Naive thymus-derived CD4-positive, alpha-beta T cell (primary cell): Measurements from ENCODE around the gene COQ9. TPM values are rescaled to one million over a fixed set of nuclear protein-coding genes. Genes with fewer than 3 reads are reported as not detected.

Experiments used
- ATAC-seq: fragments of 150-1000 bp; cut with Tn5 transposase; 2 replicates; pipeline ENCODE4 v1.10.0; 2021; ENCODE audit warnings: mild to moderate bottlenecking, moderate library complexity
- CTCF ChIA-PET: fragments of 350-600 bp; sonication (Branson Sonifier 250); formaldehyde crosslinking; loops from one replicate; lab custom pipeline; 2021; ENCODE audit warnings: antibody characterized with exemption; lab: Charles Lee
- POLR2A ChIA-PET: fragments of 350-600 bp; sonication (Branson Sonifier 250); formaldehyde crosslinking; loops from one replicate; lab custom pipeline; 2021; ENCODE audit warnings: antibody characterized with exemption, inconsistent platforms; lab: Charles Lee
- DNase-seq, 9 donors: peaks; one replicate each; pipeline versions ENCODE4 v3.0.0 to v3.0.0-alpha.2; 2020 to 2022; ENCODE audit warnings: mixed read lengths in 1 of 9
- H3K27ac ChIP-seq: one replicate; pipeline ENCODE4 v1.7.0; 2013; ENCODE audit warnings: mild to moderate bottlenecking, low read depth, low read length, moderate library complexity
- H3K27me3 ChIP-seq, 2 donors: one replicate each; pipeline ENCODE4 v1.7.0; 2013; ENCODE audit warnings: low read length in 2 of 2, mild to moderate bottlenecking in 2 of 2, moderate library complexity in 2 of 2; ENCODE audit not compliant: control insufficient read depth in 2 of 2, insufficient read depth in 2 of 2
- H3K36me3 ChIP-seq, 3 experiments: 1 replicate in 2 of 3; 2 replicates in 1 of 3; pipeline ENCODE4 v1.7.0; 2013; ENCODE audit warnings: low read length in 3 of 3, mild to moderate bottlenecking in 3 of 3, moderate library complexity in 1 of 3; ENCODE audit not compliant: insufficient read depth in 3 of 3, control insufficient read depth in 2 of 3
- H3K4me1 ChIP-seq, 2 donors: one replicate each; pipeline ENCODE4 v1.7.0; 2013; ENCODE audit warnings: low read length in 2 of 2, mild to moderate bottlenecking in 2 of 2, moderate library complexity in 1 of 2; ENCODE audit not compliant: control insufficient read depth in 2 of 2, insufficient read depth in 2 of 2
- H3K4me3 ChIP-seq: 2 replicates; pipeline ENCODE4 v1.7.0; 2013; ENCODE audit warnings: mild to moderate bottlenecking, low read length
- H3K9me3 ChIP-seq, 3 experiments: 1 replicate in 2 of 3; 2 replicates in 1 of 3; pipeline ENCODE4 v1.7.0; 2013; ENCODE audit warnings: low read length in 3 of 3; ENCODE audit not compliant: control insufficient read depth in 2 of 3
- H3K27ac Mint-ChIP-seq, 9 donors: one replicate each; pipeline ENCODE4 v1.8.0; 2020 to 2022; ENCODE audit warnings: mixed read lengths in 9 of 9, mild to moderate bottlenecking in 8 of 9, moderate library complexity in 5 of 9, inconsistent platforms in 2 of 9
- H3K27me3 Mint-ChIP-seq, 5 donors: one replicate each; pipeline ENCODE4 v1.8.0; 2021 to 2022; ENCODE audit warnings: mixed read lengths in 5 of 5, mild to moderate bottlenecking in 1 of 5
- H3K36me3 Mint-ChIP-seq, 5 donors: one replicate each; pipeline ENCODE4 v1.8.0; 2020 to 2022; ENCODE audit warnings: mixed read lengths in 5 of 5, mild to moderate bottlenecking in 3 of 5, inconsistent platforms in 1 of 5
- H3K4me1 Mint-ChIP-seq, 7 donors: one replicate each; pipeline ENCODE4 v1.8.0; 2020 to 2022; ENCODE audit warnings: mixed read lengths in 7 of 7, mild to moderate bottlenecking in 3 of 7, inconsistent platforms in 1 of 7
- H3K4me3 Mint-ChIP-seq, 10 donors: one replicate each; pipeline ENCODE4 v1.8.0; 2020 to 2022; ENCODE audit warnings: mild to moderate bottlenecking in 10 of 10, mixed read lengths in 10 of 10, moderate library complexity in 6 of 10, inconsistent platforms in 2 of 10
- H3K9me3 Mint-ChIP-seq, 11 donors: one replicate each; pipeline ENCODE4 v1.8.0; 2020 to 2022; ENCODE audit warnings: mixed read lengths in 11 of 11, mild to moderate bottlenecking in 4 of 11, inconsistent platforms in 1 of 11, moderate library complexity in 1 of 11
- intact Hi-C, 2 donors: fragments of 100-400 bp; cut with micrococcal nuclease; formaldehyde crosslinking; loops; one replicate each; pipeline ENCODE4 v1.15.1; 2023
- polyA plus RNA-seq, 2 donors: library from polyadenylated mRNA; unstranded; fragments of 300-500 nt; fragmentation: Illumina TruSeq; gene quantifications; one replicate each; pipeline ENCODE4 v1.2.3, GENCODE V29; 2021
- total RNA-seq, 6 experiments: library from RNA in 5 of 6; stranded (reverse) in 5 of 6; gene quantifications; 1 replicate in 5 of 6; 2 replicates in 1 of 6; pipeline ENCODE4 v1.2.3 and lab custom pipeline; 2021 to 2026

Gene COQ9
- total and polyA plus RNA-seq, 7 experiments from 2014 or later, result 16.4 to 51.7 (median 36.6) TPM

DNA sequence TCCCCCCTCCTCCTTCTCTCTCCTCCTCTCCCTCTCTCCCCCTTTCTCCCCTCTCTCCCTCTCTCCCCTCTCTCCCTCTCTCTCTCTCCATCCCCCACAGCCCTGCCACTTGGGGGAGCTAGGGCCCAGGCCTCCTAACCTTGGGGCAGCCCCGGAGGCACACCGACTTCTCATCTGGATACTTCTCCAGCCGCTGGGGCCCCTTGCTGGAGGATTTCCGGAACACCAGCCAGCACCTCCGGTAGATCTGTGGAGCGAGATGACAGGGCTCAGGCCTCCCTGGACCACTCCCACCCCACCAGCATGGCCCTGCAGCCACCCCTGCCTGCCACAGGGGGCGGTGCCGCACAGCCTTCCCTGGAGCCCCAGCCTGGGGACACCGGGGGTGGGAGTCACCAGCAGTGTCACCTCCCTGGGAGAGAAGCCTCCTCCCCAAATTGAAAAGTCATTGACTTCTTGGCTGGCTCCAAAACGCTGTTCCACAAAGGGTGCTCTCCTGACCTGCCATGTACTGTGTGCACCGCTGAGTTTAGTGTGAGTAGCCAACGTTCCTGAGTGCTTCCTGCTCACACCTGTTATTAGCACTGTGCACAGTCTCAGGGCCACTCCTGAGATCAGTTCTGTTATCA lies 28.5 kb downstream of the COQ9 start:
- peak overlapping the region in 3 of 9 donors; percentile 60 to 70 (median 64) for H3K27ac Mint-ChIP-seq
- H3K27me3 ChIP-seq, result no peaks in the 10 kb centered on the region
- ChIA-PET CTCF (interaction anchor here (1.0 to 1.5 kb wide), 2 partner anchors 13 to 45 kb away, joined by 3 read pairs; partner anchors contain the start of gene POLR2C), POLR2A (interaction anchor here (0.9 kb wide), 2 partner anchors 11 to 18 kb away, joined by 3 read pairs; no protein-coding TSS in a partner anchor)
- intact Hi-C loops, result loop anchor here (1.0 kb wide), 2 partner anchors 10 to 43 kb away; partner anchors contain the start of gene DOK4 (in 1 of the 2)
- no peaks in the 10 kb centered on the region for H3K9me3 Mint-ChIP-seq
- peaks cover 0 to 26% (median 5%) of the 10 kb centered on the region in 3 experiments for H3K36me3 ChIP-seq
- H3K4me3 Mint-ChIP-seq, result peak overlapping the region in 8 of 10 donors; percentile 24 to 73 (median 44)
- H3K4me3 ChIP-seq, result no peak overlapping the region
- H3K27ac ChIP-seq, result peak overlapping the region; percentile 45
- peak; percentile 95 for ATAC-seq
- peak; percentile 62 to 88 (median 74) for DNase-seq
- H3K4me1 Mint-ChIP-seq, result peaks cover 13 to 26% (median 17%) of the 10 kb centered on the region in 7 donors
- no peaks in the 10 kb centered on the region for H3K9me3 ChIP-seq
- H3K27me3 Mint-ChIP-seq, result peaks cover 0 to 2% (median 0%) of the 10 kb centered on the region in 5 donors
- peaks cover 7 to 8% of the 10 kb centered on the region in 2 donors for H3K4me1 ChIP-seq
- peaks cover 0 to 8% (median 0%) of the 10 kb centered on the region in 5 donors for H3K36me3 Mint-ChIP-seq

DNA sequence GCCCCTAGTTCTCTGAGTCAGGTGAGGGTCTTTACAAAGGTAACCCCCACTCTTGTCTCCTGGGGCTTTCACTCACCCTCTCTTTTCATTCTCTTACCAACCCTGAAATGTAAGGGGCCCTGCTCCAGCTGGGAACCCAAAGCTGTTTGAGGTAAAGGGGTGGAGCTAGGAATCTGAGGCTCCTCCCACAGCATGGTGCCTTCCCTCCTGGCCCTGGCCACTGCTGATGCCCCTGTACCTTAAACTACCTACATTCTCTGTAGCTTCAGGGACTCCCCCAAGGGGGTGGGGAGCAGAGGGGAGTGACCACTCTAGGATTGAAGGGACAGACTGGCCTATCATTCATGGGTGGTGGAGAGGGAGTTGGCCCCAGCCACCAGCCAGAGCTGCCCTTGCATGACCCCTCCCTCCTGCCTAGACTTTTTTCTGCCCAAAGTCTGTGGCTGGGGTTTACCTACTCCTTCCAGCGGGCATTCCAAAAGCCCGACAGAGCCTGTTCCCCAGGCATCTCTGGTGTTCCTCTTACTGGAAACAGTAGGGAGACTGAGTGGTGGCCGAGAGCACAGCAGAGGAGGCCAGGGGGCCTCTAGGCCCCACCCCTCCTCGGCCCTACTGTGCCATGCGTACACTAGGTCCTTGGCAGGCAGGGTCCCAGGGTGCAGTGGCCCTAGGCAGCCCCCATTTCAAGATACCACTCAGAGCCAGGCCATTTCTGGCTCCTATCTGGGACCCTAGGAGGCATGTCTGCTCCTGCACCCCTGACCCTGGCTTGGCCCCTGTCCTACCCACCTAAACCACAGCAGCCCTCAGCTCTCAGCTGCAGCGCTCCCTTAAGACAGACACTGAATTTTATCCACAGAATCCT lies 29.5 kb downstream of the COQ9 start:
- Mint-ChIP-seq H3K4me1 (peaks cover 13 to 26% (median 17%) of the 10 kb centered on the region in 7 donors), H3K27me3 (peaks cover 0 to 2% (median 0%) of the 10 kb centered on the region in 5 donors), H3K4me3 (peak overlapping the region in 4 of 10 donors; percentile 30 to 73 (median 58)), H3K36me3 (peaks cover 0 to 5% (median 0%) of the 10 kb centered on the region in 5 donors), H3K27ac (peak overlapping the region in 1 of 9 donors; percentile 47), H3K9me3 (no peaks in the 10 kb centered on the region)
- ATAC-seq, result no peak
- intact Hi-C loops, result loop anchor here (1.0 kb wide), 2 partner anchors 10 to 43 kb away; partner anchors contain the start of gene DOK4 (in 1 of the 2)
- peaks cover 0 to 18% (median 0%) of the 10 kb centered on the region in 3 experiments for H3K36me3 ChIP-seq
- ChIA-PET CTCF (interaction anchor here (1.0 to 1.5 kb wide), 2 partner anchors 9 to 44 kb away, joined by 3 read pairs; partner anchors contain the start of gene DOK4), POLR2A (interaction anchor here (0.9 to 1.2 kb wide), 2 partner anchors 13 to 19 kb away, joined by 3 read pairs; no protein-coding TSS in a partner anchor)
- H3K9me3 ChIP-seq, result no peaks in the 10 kb centered on the region
- H3K4me1 ChIP-seq, result peaks cover 7 to 8% of the 10 kb centered on the region in 2 donors
- peak overlapping the region; percentile 45 for H3K27ac ChIP-seq
- H3K27me3 ChIP-seq, result no peaks in the 10 kb centered on the region
- H3K4me3 ChIP-seq, result no peak overlapping the region
- DNase-seq, result no peak

- ATAC-seq, result no peak
- intact Hi-C loops, result no loop called here
- Mint-ChIP-seq H3K9me3 (no peaks in the 10 kb centered on the region), H3K4me1 (peaks cover 7 to 22% (median 17%) of the 10 kb centered on the region in 7 donors), H3K27me3 (peaks cover 0 to 2% (median 0%) of the 10 kb centered on the region in 5 donors), H3K4me3 (no peak overlapping the region), H3K27ac (peak overlapping the region in 1 of 9 donors; percentile 47), H3K36me3 (no peaks in the 10 kb centered on the region)
- peaks cover 0 to 9% (median 0%) of the 10 kb centered on the region in 3 experiments for H3K36me3 ChIP-seq
- DNase-seq, result no peak
- no peaks in the 10 kb centered on the region for H3K9me3 ChIP-seq
- POLR2A ChIA-PET, result interaction anchor here (1.2 kb wide), 1 partner anchor 14 kb away, joined by 3 read pairs; no protein-coding TSS in a partner anchor
- CTCF ChIA-PET, result no interaction called here
- peaks cover 7 to 8% of the 10 kb centered on the region in 2 donors for H3K4me1 ChIP-seq
- no peaks in the 10 kb centered on the region for H3K27me3 ChIP-seq
- H3K4me3 ChIP-seq, result no peak overlapping the region
- no peak overlapping the region for H3K27ac ChIP-seq
Measured at GRCh38 chr16:57477531-57478202, 30.4 kb downstream of the COQ9 start.

- Mint-ChIP-seq H3K27ac (peak overlapping the region in 2 of 9 donors; percentile 7 to 46), H3K36me3 (no peaks in the 10 kb centered on the region)
Measured at GRCh38 chr16:57478396-57479204, 31.3 kb downstream of the COQ9 start.

GRCh38 chr16:57479205-57479975 lies 32.1 kb downstream of the COQ9 start:
- peaks cover 8 to 22% (median 17%) of the 10 kb centered on the region in 7 donors for H3K4me1 Mint-ChIP-seq
- H3K27ac Mint-ChIP-seq, result no peak overlapping the region
- DNase-seq (no peak), ATAC-seq (no peak)
- H3K4me3 Mint-ChIP-seq, result peak overlapping the region in 3 of 10 donors; percentile 6 to 30 (median 18)
- intact Hi-C loops, result no loop called here
- no peaks in the 10 kb centered on the region for H3K27me3 ChIP-seq
- H3K36me3 Mint-ChIP-seq, result no peaks in the 10 kb centered on the region
- peaks cover 7 to 8% of the 10 kb centered on the region in 2 donors for H3K4me1 ChIP-seq
- ChIA-PET POLR2A (interaction anchor here (2.0 kb wide), 1 partner anchor 17 kb away, joined by 8 read pairs; the partner anchor contains the start of gene POLR2C), CTCF (no interaction called here)
- no peak overlapping the region for H3K27ac ChIP-seq
- H3K9me3 Mint-ChIP-seq, result no peaks in the 10 kb centered on the region
- H3K36me3 ChIP-seq, result no peaks in the 10 kb centered on the region
- peaks cover 0 to 2% (median 0%) of the 10 kb centered on the region in 5 donors for H3K27me3 Mint-ChIP-seq
- no peaks in the 10 kb centered on the region for H3K9me3 ChIP-seq
- no peak overlapping the region for H3K4me3 ChIP-seq

More at GRCh38 chr16:57478396-57479204, 31.3 kb downstream of the COQ9 start:
- intact Hi-C loops, result no loop called here
- Histone ChIP-seq H3K4me3 (no peak overlapping the region), H3K36me3 (no peaks in the 10 kb centered on the region), H3K27me3 (no peaks in the 10 kb centered on the region), H3K27ac (no peak overlapping the region), H3K9me3 (no peaks in the 10 kb centered on the region), H3K4me1 (peaks cover 7 to 8% of the 10 kb centered on the region in 2 donors)
- ChIA-PET CTCF (no interaction called here), POLR2A (no interaction called here)
- DNase-seq, result no peak
- Mint-ChIP-seq H3K9me3 (no peaks in the 10 kb centered on the region), H3K4me1 (peaks cover 7 to 22% (median 17%) of the 10 kb centered on the region in 7 donors), H3K4me3 (peak overlapping the region in 1 of 10 donors; percentile 16), H3K27me3 (peaks cover 0 to 2% (median 0%) of the 10 kb centered on the region in 5 donors)
- ATAC-seq, result no peak
